Measurements from ENCODE around the gene PMM1.

DNA sequence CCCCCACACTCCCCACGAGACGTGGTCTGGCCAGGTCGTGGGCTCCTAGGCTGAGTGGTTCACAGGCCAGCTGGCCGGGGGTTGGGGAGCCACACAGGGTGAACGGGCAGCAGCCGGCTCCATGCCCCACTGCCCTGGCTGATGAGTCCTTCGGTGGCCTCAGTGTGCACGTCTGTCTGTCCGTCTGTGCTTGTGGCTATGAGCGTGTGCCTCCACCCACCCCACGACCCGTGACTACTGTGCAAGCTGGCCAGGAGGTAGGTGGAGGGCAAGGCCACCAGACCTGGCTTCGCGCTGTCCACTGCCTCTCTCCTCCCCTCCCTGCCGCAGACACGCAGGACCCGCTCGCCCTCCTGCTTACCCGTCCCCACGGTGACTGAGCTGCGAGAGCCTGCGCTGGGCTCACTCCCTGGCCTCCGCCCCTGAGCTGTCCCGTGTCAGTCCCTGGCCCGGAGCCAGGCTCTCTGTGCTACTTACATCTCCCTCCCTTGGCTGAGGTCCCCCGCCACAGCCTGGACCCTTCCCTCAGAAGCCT is 14.7 kb downstream of the PMM1 start:
- TF ChIP-seq CTCF (conservative IDR thresholded peaks at IDR 0.05; ENCODE audit: low read depth, low read length) (no peak), EZH2 (IDR thresholded peaks at IDR 0.05; ENCODE audit: low read length, unreplicated experiment) (no peak)

Data from PC-3 (cell line).